ENCODE results near the gene ARHGAP26.

Gene ARHGAP26

GRCh38 chr5:143065185-143065965 is 295.2 kb downstream of the ARHGAP26 start:
- DNase-seq (ENCODE audit: insufficient read length, low spot score) = no peak
- TF ChIP-seq POLR2A (IDR thresholded peaks at IDR 0.05; ENCODE audit: low read depth, low read length) = no peak
- FAIRE-seq = no peak

- no peak for FAIRE-seq
- no peak for TF ChIP-seq POLR2A (IDR thresholded peaks at IDR 0.05; ENCODE audit: low read depth, low read length)
- no peak for DNase-seq (ENCODE audit: insufficient read length, low spot score)
Observed at GRCh38 chr5:143065996-143066522, 295.9 kb downstream of the ARHGAP26 start.

- DNase-seq (ENCODE audit: insufficient read length, low spot score) = no peak
- TF ChIP-seq POLR2A (IDR thresholded peaks at IDR 0.05; ENCODE audit: low read depth, low read length) = no peak
- FAIRE-seq = no peak
Observed at GRCh38 chr5:143066556-143067281, 296.5 kb downstream of the ARHGAP26 start.

GRCh38 chr5:143068712-143069111 is 298.5 kb downstream of the ARHGAP26 start:
- FAIRE-seq (no peak), DNase-seq (ENCODE audit: insufficient read length, low spot score) (no peak)
- no peak for TF ChIP-seq POLR2A (IDR thresholded peaks at IDR 0.05; ENCODE audit: low read depth, low read length)

GRCh38 chr5:143071927-143072326 is 301.8 kb downstream of the ARHGAP26 start:
- no peak for TF ChIP-seq POLR2A (IDR thresholded peaks at IDR 0.05; ENCODE audit: low read depth, low read length)
- no peak for DNase-seq (ENCODE audit: insufficient read length, low spot score)
- no peak for FAIRE-seq

- DNase-seq (ENCODE audit: insufficient read length, low spot score) = no peak
- TF ChIP-seq POLR2A (IDR thresholded peaks at IDR 0.05; ENCODE audit: low read depth, low read length) = no peak
- no peak for FAIRE-seq
Observed at GRCh38 chr5:143072734-143073133, 302.6 kb downstream of the ARHGAP26 start.

- no peak for DNase-seq (ENCODE audit: insufficient read length, low spot score)
- FAIRE-seq = no peak
- no peak for TF ChIP-seq POLR2A (IDR thresholded peaks at IDR 0.05; ENCODE audit: low read depth, low read length)
Observed at GRCh38 chr5:143073766-143074165, 303.6 kb downstream of the ARHGAP26 start.

- TF ChIP-seq POLR2A (IDR thresholded peaks at IDR 0.05; ENCODE audit: low read depth, low read length) = no peak
- DNase-seq (ENCODE audit: insufficient read length, low spot score) (no peak), FAIRE-seq (no peak)
Observed at GRCh38 chr5:143074414-143074996, 304.3 kb downstream of the ARHGAP26 start.

GRCh38 chr5:143076377-143076776 is 306.2 kb downstream of the ARHGAP26 start:
- no peak for TF ChIP-seq POLR2A (IDR thresholded peaks at IDR 0.05; ENCODE audit: low read depth, low read length)
- no peak for FAIRE-seq
- DNase-seq (ENCODE audit: insufficient read length, low spot score) = no peak

- FAIRE-seq (no peak), DNase-seq (ENCODE audit: insufficient read length, low spot score) (no peak)
- TF ChIP-seq POLR2A (IDR thresholded peaks at IDR 0.05; ENCODE audit: low read depth, low read length) = no peak
Observed at GRCh38 chr5:143077453-143078103, 307.4 kb downstream of the ARHGAP26 start.

- DNase-seq (ENCODE audit: insufficient read length, low spot score) (no peak), FAIRE-seq (no peak)
- no peak for TF ChIP-seq POLR2A (IDR thresholded peaks at IDR 0.05; ENCODE audit: low read depth, low read length)
Observed at GRCh38 chr5:143078313-143078712, 308.1 kb downstream of the ARHGAP26 start.

GRCh38 chr5:143078971-143079370 is 308.8 kb downstream of the ARHGAP26 start:
- FAIRE-seq (no peak), DNase-seq (ENCODE audit: insufficient read length, low spot score) (no peak)
- no peak for TF ChIP-seq POLR2A (IDR thresholded peaks at IDR 0.05; ENCODE audit: low read depth, low read length)

- FAIRE-seq = no peak
- DNase-seq (ENCODE audit: insufficient read length, low spot score) = no peak
- TF ChIP-seq POLR2A (IDR thresholded peaks at IDR 0.05; ENCODE audit: low read depth, low read length) = no peak
Observed at GRCh38 chr5:143080407-143080806, 310.2 kb downstream of the ARHGAP26 start.

GRCh38 chr5:143080982-143081381 is 310.8 kb downstream of the ARHGAP26 start:
- TF ChIP-seq POLR2A (IDR thresholded peaks at IDR 0.05; ENCODE audit: low read depth, low read length) = no peak
- FAIRE-seq (no peak), DNase-seq (ENCODE audit: insufficient read length, low spot score) (no peak)
